NCI-H460 (cell line): ENCODE measurements around the gene SEMA5A. TPM values are rescaled to one million over a fixed set of nuclear protein-coding genes. Genes with fewer than 3 reads are reported as not detected.

Experiments
- DNase-seq: peaks from one replicate; pipeline ENCODE4 v3.0.0-alpha.2; 2016; ENCODE audit warnings: low read depth; ENCODE audit errors: extremely low read depth
- total RNA-seq: library from RNA; depleted of rRNA; stranded (reverse); fragments of >200 nt; shearing (Covaris generic); gene quantifications from 2 replicates; pipeline ENCODE4 v1.2.3, GENCODE V29; 2014

The SEMA5A gene
- total RNA-seq, 1 experiment from 2014 or later: 5.3 TPM

DNA sequence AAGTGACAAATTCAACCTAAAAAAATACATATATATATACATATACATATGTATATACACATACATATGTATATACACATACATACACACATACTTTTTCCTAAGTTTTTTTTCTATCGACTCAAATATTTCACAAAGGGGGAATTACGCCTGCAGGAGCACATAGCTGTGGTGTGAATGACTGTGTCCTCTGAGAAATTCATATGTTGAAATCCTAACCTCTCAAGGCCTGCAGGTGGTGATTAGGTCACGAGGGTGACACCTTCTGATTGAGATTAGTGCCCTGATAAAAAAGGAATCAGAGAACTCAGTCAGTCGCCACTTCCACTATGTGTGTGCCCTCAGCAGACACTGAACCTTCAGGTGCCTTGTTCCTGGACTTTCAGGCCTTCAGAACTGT, 248.7 kb downstream of the SEMA5A start:
- no peak for DNase-seq

DNA sequence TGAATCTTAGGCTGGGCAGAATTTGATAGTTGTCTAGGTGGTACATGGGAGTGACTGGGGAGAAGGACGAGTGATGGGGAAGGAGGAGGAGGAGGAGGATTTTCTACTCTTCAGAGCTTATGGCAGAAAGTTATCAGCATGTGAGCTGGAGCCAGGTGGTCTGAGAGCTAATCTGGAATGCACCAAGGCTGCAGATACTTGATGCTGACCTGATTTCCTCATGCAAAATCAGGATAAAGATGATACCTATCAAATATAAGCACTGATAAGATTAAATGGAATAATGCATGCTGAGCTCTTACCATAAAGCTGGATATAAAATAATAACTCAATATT, 250.4 kb downstream of the SEMA5A start:
- DNase-seq: no peak

DNA sequence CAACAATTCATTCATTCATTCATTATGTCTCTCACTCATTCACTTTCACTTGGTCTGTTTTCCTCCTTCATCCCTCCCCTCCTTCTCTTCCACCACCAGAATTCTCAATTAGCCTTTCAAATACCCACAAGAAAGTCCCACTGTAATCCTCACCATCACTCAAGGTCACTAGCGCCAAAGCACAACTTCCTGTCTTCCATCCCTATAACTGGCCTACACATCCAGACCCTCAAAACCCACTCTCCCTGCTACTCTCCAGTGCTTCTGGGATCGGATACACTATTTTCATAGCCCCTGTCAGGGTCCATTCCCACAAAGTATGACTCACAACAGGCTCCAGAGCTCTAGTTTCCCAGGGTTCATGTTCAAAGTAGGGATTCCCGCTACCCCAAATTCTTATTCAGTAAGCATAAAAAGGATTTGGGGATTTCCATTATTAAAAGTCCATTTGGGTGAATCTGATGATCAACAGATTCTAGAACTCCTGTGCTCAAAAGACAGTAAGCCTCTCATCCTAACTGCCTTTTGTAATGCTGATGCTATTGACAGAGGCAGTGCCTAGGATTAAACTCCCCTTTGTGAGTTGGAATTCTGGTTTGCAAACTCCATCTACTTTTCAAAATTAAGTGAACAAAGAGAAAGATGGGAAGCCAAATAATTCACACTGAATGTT, 250.9 kb downstream of the SEMA5A start:
- DNase-seq: no peak

DNA sequence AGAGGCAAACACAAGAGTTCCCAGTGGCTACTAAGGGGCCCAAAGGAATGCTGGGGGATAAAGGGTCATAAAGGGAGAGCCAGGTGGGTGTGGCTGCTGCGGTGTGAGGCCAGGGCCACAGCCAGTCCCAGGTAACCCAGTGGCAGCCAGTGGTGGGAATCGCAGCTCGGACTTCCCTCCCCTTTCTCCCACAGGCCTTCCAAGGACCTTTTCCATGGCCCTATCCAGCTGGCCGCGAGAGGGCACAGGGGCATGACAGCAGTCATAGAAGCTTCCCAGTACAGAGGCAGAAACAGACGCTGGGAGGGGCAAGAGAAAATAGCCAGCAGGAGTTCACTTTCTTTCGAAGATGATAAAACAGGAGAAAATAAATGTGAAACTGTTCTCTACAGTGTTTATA, 257.6 kb downstream of the SEMA5A start:
- peak; percentile 79 for DNase-seq

DNA sequence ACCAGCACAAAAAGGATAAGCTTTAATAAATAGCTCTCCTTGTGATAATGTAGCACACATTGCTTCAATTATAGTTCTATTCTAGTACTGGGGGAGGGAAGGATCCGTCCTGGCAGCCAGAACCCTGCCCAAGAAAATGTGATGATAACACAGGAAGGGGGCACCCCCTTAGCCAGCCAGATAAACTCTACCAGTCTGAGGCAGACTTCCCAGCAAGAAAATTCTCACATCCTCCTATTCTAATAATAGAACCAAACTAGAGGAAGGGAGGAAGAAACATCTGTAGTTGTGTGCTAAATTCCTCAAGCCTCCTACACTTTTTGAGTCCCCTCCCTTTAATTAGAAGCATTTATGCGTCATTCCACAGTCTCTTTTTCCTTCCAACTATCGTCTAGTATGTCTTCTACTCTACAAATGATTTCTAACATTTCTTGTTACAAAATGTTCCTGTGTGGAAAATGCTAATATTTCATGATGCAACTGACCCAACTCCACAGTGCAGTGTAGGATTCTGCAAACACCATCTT, 261.0 kb downstream of the SEMA5A start:
- DNase-seq: peak; percentile 89

DNA sequence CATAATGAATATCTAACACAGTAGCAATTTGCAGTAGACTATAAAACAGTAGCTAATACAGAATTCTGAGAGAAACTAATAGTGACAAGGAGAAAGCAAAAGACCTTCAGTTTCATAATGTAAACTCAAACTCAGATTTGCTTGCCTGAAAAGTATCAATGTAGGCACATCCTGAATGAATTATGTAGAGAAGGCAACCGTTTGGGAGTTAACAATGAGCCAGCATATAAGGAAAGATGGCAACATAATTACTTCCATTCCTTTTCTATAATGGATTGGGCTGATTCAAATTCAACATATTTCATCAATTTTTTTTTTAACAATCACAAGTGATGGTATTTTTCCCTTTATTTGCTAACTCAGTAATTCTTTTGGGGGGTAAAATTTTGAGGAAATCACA, 261.6 kb downstream of the SEMA5A start:
- DNase-seq: no peak

DNA sequence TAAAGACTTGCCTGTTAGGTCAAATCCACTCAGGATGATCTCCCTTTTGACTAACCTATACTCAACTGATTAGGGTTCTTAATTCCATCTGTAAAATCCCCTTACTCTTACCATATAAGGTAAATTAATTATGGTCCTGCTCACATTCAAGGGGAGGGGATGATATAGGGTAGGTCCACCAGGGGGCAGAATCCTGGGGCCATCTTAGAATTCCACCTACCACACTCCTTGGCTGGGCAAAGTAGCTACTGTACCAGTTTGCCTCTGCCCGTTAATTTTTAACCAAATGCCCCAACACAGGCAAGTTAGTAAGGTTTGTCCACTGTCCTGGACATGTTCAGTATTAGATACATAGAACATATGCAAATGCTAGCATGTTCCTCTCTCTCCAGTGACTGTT, 262.4 kb downstream of the SEMA5A start:
- DNase-seq: no peak

DNA sequence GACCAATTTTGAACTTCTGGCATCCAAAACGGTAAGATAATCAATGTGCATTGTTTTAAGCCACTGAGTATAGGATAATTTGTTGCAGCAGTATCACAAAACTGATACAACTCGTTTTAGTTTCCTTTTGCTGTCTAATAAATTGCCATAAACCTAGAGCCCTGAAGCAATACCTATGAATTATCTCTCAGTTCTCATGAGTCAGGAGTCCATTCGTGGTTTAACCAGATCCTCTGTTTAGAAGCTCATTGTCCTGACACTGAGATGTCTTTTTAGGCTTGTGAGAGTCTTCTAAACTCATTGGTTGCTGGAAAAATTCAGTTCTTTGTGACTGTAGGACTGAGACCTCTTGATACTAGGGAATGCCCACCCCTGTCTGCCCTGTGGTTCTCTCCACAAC, 262.9 kb downstream of the SEMA5A start:
- DNase-seq: no peak

DNA sequence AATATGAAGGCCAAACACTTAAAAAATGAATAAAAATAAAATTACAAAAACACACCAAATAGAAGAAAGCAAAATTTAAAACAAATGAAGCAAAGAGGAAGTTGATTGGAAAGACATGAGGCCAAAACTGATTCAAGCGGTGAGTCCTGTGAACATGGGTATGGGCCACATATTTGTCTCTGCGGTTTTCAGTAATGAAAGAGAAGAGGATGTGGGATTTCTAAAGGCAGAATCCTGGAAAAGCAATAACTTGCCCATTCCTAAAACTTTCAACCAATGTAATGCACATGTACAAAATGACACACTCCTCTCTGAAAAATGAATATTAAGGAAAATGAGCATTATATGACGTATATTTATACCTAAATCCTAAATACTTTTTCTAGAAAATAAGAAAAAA, 263.7 kb downstream of the SEMA5A start:
- DNase-seq: no peak

DNA sequence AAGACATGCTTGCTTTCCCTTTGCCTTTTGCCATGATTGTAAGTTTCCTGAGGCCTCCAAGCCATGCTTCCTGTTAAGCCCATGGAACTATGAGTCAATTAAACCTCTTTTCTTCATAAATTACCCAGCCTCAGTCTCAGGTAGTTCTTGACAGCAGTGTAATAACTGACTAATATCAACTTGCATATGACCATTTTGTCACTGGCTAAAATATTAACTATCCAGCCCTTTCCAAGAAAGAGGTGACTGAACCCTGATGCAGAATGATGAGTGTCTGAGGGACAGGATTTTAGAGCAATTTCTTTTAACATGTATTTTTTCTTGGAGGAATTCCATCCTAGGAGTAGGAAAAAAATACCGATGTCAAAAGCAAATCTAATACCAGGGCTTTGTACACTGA, 266.1 kb downstream of the SEMA5A start:
- DNase-seq: no peak

DNA sequence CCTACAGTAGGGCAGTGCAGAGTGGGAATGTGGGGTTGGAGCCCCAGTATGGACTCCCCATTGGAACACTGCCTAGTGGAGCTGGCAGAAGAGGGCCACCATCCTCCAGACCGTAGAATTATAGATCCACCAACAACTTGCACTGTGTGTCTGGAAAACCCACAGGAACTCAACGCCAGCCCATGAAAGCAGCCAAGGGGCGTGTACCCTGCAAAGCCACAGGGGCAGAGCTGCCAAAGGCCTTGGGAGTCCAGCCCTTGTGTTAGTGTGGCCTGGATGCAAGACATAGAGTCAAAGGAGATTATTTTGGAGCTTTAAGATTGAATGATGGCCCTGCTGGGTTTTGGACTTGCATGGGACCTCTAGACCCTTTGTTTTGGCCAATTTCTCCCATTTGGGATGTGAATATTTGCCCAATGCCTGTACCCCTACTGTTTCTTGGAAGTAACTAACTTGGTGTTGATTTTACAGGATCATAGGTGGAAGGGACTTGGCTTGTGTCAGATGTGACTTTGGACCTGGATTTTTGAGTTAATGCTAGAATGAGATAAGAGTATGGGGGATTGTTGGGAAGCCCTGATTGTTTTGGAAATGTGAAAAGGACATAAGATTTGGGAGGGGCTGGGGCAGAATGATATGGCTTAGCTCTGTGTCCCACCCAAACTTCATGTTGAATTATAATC, 266.8 kb downstream of the SEMA5A start:
- DNase-seq: no peak

DNA sequence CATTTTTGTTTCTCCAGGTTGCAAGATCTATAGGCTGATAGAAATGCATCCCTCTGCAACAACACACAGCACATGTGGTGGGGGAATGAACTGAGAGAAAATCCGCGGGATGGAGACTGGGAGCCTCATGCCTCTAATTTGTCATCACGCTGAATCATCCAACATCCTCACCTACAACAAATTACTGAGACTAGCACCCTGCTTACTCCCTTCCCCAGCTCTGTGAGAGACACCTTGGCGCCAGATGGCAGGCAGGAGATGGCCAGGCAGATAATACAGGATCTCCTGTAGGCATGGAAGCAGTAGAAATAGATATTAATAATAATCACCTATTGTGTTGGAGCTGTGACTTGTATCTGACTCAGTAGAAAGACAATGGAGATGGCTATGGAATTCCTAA, 276.9 kb downstream of the SEMA5A start:
- no peak for DNase-seq

DNA sequence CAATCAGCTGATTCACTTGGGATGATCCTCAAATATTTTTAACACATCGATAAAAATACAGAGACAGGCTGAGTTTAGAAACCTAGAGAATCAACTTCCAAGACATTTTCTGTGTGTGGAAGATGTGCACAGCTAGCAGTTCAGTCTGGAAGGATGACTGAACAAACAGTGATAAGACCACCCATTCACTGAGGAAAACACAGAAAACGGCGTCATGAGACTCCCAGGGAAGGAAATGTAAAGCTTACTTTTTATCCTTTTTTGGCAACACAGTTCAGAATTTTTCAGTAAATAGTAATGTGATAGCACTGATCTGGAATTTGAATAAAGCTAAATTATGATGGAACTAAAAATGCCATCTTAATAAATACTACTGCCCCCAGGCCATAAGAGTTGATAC, 277.6 kb downstream of the SEMA5A start:
- DNase-seq: no peak

DNA sequence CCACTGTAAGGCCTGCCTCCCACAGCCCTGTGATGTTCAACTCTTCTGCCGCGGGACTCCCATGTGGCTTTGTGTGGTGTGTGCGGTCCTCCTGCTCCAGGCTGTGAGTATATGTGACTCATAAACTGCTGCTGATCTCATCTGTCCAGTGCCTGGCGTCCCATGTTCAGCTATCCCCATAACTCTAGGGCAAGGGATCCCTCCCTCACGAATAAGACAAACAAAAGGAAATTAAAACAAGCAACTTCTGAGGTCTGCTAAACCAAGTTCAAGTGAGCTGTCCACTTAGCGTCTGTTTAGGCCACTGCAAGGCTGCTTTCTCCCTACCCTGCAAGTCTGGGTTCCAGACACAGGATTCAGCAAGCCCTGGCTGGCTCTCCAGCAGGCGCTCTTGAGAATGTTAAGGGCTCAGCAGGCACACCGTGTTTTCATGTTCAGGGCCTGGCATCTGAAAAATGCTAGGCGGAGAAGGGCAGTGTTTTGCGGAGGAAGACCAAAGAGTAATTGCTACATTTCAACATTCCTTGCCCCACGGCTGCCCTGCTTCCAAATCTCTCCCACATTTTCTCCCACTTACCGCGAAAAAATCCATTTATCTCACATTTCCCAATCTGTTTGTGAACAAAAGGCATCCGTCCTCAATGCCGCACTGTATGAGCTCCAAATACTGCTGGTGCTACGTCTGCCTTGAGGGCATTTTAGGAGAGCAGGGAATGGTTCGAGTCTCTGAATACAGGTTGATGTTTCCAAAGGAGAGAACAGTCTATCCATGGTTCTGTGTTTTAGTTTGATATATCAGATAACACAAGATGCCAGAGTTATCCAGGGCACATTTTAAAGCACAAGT, 280.2 kb downstream of the SEMA5A start:
- peak; percentile 44 for DNase-seq

DNA sequence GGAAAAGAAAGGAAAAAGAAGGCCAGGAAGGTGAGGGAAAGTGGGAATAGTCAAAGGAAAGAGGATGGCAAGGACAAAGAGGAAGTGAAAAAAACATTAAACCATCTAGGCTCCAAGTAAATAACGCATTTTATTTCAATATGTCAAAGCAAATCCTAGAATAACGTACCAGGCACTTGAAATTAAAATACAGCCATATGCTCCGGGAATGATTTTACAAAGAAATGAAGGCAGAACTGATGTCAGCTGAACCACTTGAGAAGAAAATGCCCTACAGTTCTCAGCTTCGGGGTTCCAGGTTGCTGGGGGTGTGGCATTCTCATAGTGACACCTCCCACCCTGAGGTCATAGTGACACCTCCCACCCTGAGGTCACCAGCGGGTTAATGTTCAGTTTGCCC, 281.6 kb downstream of the SEMA5A start:
- DNase-seq: no peak

DNA sequence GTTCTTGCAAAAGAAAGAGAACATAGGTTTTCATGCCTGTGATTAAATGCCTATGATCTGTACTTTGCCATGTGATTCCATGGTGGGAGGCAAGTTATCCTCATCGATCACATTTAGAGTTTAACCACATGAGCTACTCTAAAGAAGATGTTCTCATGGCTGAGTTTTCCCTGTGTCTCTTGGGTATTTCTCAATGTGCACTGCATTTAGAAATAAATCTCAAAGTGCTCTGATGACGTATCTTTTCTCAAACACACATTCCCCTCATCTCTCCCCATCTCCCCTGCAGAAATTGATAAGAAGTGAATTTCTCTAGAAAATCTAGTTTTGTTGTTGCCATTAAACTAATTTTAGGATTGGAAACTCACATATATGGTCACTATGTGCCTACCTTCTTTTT, 282.2 kb downstream of the SEMA5A start:
- DNase-seq: no peak

DNA sequence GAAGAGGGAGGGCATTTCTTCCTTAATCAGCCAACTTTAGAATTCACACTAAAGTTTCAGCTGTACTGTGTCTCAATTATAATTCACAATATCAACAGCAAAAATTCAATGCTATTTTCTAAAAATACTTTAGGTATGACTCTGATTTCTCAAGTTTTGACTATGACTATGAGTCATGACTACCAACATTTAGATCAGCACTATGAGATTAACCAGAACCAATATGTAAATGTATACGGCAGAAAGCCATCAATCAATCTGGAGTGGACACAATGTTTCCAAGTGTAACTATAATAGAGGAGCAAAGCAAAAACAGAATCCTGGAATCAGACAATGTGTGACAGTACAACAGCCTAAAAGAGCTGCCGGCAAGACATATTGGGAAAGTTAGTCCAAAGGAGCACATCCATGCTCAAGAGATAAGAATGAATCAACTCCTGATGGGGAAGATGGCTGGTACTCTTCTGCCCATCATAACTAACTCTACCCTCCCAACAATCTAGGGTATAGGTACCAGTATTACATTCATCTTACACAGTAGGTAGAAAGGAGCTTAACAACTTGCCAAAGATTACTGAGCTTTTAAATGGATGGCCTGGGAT, 294.4 kb downstream of the SEMA5A start:
- DNase-seq: no peak

DNA sequence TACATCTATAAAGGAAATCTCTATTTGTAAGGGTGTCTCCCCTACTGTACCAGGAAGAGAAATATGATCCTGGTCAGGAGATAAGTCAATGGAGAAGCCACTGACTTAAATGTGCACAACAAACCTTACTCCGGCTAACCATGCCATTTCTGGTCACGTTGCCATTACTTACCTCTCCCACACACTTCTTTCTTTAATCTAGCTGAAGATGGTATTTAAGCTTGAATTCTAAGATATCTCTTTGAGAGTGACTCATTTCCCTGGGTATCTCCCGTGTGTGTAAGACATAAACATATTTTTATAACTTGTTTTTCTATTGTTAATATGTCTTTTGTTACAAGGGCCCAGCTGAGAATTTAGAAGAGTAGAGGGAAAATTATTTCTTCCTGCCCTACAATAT, 296.6 kb downstream of the SEMA5A start:
- no peak for DNase-seq

DNA sequence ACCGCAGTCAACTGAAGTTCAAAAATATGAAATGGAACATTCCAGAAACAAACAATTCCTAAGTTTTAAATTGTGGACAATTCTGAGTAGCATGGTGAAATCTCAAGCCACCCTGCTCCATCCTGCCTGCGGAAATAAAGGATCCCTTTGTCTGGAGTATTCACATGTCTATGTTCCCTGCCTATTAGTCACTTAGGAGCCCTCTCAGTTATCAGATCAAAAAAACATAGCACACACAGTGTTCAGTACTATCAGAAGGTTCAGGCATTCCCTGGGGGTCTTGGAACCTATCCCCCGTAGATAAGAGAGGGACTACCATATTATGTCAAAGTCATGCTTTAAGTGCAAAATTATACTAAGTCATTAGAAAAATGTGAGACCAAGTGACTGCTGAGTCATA, 300.8 kb downstream of the SEMA5A start:
- DNase-seq: peak; percentile 58

DNA sequence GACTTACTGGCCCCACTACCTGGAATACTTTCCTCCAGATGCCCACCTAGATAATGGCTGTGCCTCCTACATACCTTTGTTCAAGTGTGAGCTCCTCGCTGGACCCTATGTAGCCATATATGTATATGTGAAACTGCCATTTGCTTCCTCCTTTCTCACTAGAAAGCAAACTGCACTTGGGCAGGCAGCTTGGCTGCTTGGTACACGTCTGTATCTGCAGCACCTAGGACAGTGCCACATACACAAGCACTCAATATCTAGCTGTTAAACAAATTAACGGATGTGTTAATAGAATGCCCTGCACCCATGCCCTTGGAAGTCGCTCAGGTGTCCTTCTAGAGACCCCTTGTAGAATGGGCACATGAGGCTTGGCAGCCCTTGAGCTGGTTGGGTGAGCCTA, 301.5 kb downstream of the SEMA5A start:
- DNase-seq: no peak
